Caco-2 (cell line): Measurements from ENCODE around the gene TMOD1. TPM values are rescaled to one million over a fixed set of nuclear protein-coding genes. Genes with fewer than 3 reads are reported as not detected.

ENCODE experiments used
- BruUV-seq: library from RNA; stranded (reverse); fragments of 400-500 nt; replicated peaks from 2 replicates; lab custom pipeline; 2021; lab: Mats Ljungman, UMichigan
- CTCF ChIA-PET: fragments of 300-600 bp; sonication (Branson Sonifier 250); formaldehyde crosslinking; loops from one replicate; lab custom pipeline; 2022; ENCODE audit warnings: antibody characterized with exemption; lab: Charles Lee
- POLR2A ChIA-PET: fragments of 300-600 bp; sonication (Branson Sonifier 250); formaldehyde crosslinking; loops from one replicate; lab custom pipeline; 2022; ENCODE audit warnings: antibody characterized with exemption; lab: Charles Lee
- DNase-seq, 2 experiments: peaks; one replicate each; pipeline versions ENCODE4 v3.0.0 to v3.0.0-alpha.2; 2020 to 2022
- H3K27me3 ChIP-seq: replicated peaks from 2 replicates; pipeline ENCODE4 v1.6.0; 2011; ENCODE audit warnings: low read length; ENCODE audit not compliant: control insufficient read depth, insufficient read depth
- H3K36me3 ChIP-seq: 2 replicates; pipeline ENCODE4 v1.5.1; 2011; ENCODE audit warnings: low read length; ENCODE audit not compliant: control insufficient read depth, insufficient read depth
- H3K4me1 ChIP-seq: fragments of 250-450 bp; sonication (Bioruptor Pico); 2 replicates; pipeline ENCODE4 v1.5.1; 2020; ENCODE audit warnings: mild to moderate bottlenecking
- H3K4me3 ChIP-seq: 2 replicates; pipeline ENCODE4 v1.5.1; 2011; ENCODE audit warnings: low read depth, mild to moderate bottlenecking, control low read depth, low read length
- H3K9me3 ChIP-seq: fragments of 250-450 bp; sonication (Bioruptor Pico); 2 replicates; pipeline ENCODE4 v1.5.1; 2020; ENCODE audit warnings: mild to moderate bottlenecking, moderate library complexity
- H3K27ac Mint-ChIP-seq: one replicate; pipeline ENCODE4 v1.8.0; 2022; ENCODE audit warnings: mixed read lengths; ENCODE audit not compliant: unreplicated experiment
- H3K27me3 Mint-ChIP-seq: one replicate; pipeline ENCODE4 v1.8.0; 2022; ENCODE audit warnings: mixed read lengths; ENCODE audit not compliant: insufficient read depth, unreplicated experiment
- H3K36me3 Mint-ChIP-seq: one replicate; pipeline ENCODE4 v1.8.0; 2022; ENCODE audit warnings: mild to moderate bottlenecking, mixed read lengths; ENCODE audit not compliant: insufficient read depth, unreplicated experiment
- H3K4me1 Mint-ChIP-seq: one replicate; pipeline ENCODE4 v1.8.0; 2022; ENCODE audit warnings: low read depth, mixed read lengths; ENCODE audit not compliant: unreplicated experiment
- H3K4me3 Mint-ChIP-seq: one replicate; pipeline ENCODE4 v1.8.0; 2022; ENCODE audit warnings: mild to moderate bottlenecking, moderate library complexity, mixed read lengths; ENCODE audit not compliant: unreplicated experiment
- H3K9me3 Mint-ChIP-seq: one replicate; pipeline ENCODE4 v1.8.0; 2022; ENCODE audit warnings: mixed read lengths; ENCODE audit not compliant: unreplicated experiment
- intact Hi-C: fragments of 100-400 bp; cut with micrococcal nuclease; formaldehyde crosslinking; loops from one replicate; pipeline ENCODE4 v1.10.0; 2022; ENCODE audit not compliant: unreplicated experiment
- total RNA-seq: library from RNA; stranded (reverse); gene quantifications from 2 replicates; pipeline ENCODE4 v1.2.3, GENCODE V29; 2022
- TF ChIP-seq, protein P1 (sequence below), 2 experiments: fragments of 200-600 bp in 1 of 2; IDR thresholded peaks; 1 replicate in 1 of 2; 2 replicates in 1 of 2; pipeline versions ENCODE4 v1.5.1 to v1.8.0; 2011 to 2022; ENCODE audit warnings: antibody characterized with exemption in 1 of 2, control low read depth in 1 of 2, inconsistent platforms in 1 of 2, low read depth in 1 of 2, low read length in 1 of 2, mild to moderate bottlenecking in 1 of 2, moderate library complexity in 1 of 2; ENCODE audit not compliant: insufficient read depth in 1 of 2, severe bottlenecking in 1 of 2, unreplicated experiment in 1 of 2

TMOD1 gene
- total RNA-seq, 1 experiment from 2014 or later: 1.1 TPM

DNA sequence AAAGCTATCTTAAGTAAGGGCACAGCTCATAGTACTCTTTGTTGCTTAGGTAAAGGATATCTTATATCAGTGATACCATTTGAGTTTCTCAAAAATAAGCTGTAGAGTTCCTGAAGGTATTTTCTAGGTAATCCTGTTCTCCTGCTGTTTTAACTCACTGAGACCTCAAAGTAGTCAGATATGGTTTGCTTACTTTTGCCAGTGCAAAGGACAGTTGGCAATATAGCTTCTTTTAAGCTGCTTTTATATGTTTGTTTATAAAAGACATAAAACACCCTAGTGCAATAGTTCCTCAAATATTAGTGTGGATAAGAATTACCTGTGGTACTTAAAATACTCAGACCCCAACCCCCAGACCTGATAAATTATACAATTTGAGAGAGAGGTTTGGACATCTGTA lies 144.3 kb downstream of the TMOD1 start:
- Mint-ChIP-seq H3K36me3 (peaks cover 51% of the 10 kb centered on the region), H3K4me1 (no peaks in the 10 kb centered on the region), H3K27ac (no peak overlapping the region), H3K27me3 (no peaks in the 10 kb centered on the region), H3K4me3 (no peak overlapping the region), H3K9me3 (no peaks in the 10 kb centered on the region)
- Histone ChIP-seq H3K27me3 (no peaks in the 10 kb centered on the region), H3K4me3 (no peak overlapping the region), H3K4me1 (no peaks in the 10 kb centered on the region), H3K9me3 (no peaks in the 10 kb centered on the region), H3K36me3 (no peaks in the 10 kb centered on the region)
- no TSS peak for BruUV-seq
- no peak for DNase-seq
- POLR2A ChIA-PET: interaction anchor here (1.6 kb wide), 1 partner anchor 12 kb away, joined by 9 read pairs; the partner anchor contains the start of genes NCBP1 and TSTD2
- intact Hi-C loops: no loop called here
- TF ChIP-seq, protein P1, sequence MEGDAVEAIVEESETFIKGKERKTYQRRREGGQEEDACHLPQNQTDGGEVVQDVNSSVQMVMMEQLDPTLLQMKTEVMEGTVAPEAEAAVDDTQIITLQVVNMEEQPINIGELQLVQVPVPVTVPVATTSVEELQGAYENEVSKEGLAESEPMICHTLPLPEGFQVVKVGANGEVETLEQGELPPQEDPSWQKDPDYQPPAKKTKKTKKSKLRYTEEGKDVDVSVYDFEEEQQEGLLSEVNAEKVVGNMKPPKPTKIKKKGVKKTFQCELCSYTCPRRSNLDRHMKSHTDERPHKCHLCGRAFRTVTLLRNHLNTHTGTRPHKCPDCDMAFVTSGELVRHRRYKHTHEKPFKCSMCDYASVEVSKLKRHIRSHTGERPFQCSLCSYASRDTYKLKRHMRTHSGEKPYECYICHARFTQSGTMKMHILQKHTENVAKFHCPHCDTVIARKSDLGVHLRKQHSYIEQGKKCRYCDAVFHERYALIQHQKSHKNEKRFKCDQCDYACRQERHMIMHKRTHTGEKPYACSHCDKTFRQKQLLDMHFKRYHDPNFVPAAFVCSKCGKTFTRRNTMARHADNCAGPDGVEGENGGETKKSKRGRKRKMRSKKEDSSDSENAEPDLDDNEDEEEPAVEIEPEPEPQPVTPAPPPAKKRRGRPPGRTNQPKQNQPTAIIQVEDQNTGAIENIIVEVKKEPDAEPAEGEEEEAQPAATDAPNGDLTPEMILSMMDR (IDR thresholded peaks at IDR 0.05; ENCODE audit: insufficient read depth in 1 of 2, low read depth in 1 of 2, low read length in 1 of 2, severe bottlenecking in 1 of 2, unreplicated experiment in 1 of 2): no peak
- CTCF ChIA-PET: no interaction called here

DNA sequence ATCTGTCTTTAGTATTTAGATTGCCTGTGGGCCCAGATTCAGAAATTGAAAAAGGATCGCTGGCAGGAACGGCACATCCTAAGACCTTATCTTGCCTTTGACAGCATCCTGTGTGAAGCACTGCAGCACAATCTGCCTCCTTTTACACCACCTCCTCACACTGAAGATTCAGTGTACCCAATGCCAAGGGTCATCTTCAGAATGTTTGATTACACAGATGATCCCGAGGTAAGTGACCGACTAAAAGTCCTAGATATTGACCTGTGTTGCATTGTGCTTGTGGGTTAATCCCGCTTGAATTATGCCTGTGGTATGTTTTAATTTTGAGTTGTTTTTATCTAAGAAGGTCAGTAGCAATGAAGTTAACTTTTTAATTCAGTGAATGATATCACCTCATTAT lies 146.5 kb downstream of the TMOD1 start:
- no peak for DNase-seq
- BruUV-seq: no TSS peak
- intact Hi-C loops: no loop called here
- Mint-ChIP-seq H3K36me3 (peaks cover 51% of the 10 kb centered on the region), H3K9me3 (no peaks in the 10 kb centered on the region), H3K4me3 (no peak overlapping the region), H3K27ac (no peak overlapping the region), H3K27me3 (no peaks in the 10 kb centered on the region), H3K4me1 (no peaks in the 10 kb centered on the region)
- no peaks in the 10 kb centered on the region for H3K36me3 ChIP-seq
- H3K27me3 ChIP-seq: no peaks in the 10 kb centered on the region
- no peaks in the 10 kb centered on the region for H3K4me1 ChIP-seq
- no peak overlapping the region for H3K4me3 ChIP-seq
- TF ChIP-seq, protein P1 (IDR thresholded peaks at IDR 0.05; ENCODE audit: insufficient read depth in 1 of 2, low read depth in 1 of 2, low read length in 1 of 2, severe bottlenecking in 1 of 2, unreplicated experiment in 1 of 2): no peak
- POLR2A ChIA-PET: no interaction called here
- no peaks in the 10 kb centered on the region for H3K9me3 ChIP-seq
- CTCF ChIA-PET: no interaction called here

Other genes starting within 250 kb of the TMOD1 start
- 2.3 and 5.9 TPM in 2 replicates for gene CCDC180, start 194.0 kb upstream of the TMOD1 start, total RNA-seq
- 22.0 and 23.0 TPM in 2 replicates for gene TDRD7, start 89.6 kb upstream of the TMOD1 start, total RNA-seq
- gene TSTD2, start 131.7 kb downstream of the TMOD1 start, total RNA-seq: 20.7 and 21.4 TPM in 2 replicates
- 59.7 and 66.9 TPM in 2 replicates for gene NCBP1, start 132.2 kb downstream of the TMOD1 start, total RNA-seq
- 15.6 and 18.8 TPM in 2 replicates for gene XPA, start 195.7 kb downstream of the TMOD1 start, total RNA-seq